ENCODE data around the gene KCNQ1.

The KCNQ1 gene

GRCh38 chr11:2772544-2773031 is 327.8 kb downstream of the KCNQ1 start:
- Histone ChIP-seq H3K4me3 (ENCODE audit: low read depth, low read length, poor library complexity, severe bottlenecking) (no peak overlapping the region), H3K9me2 (ENCODE audit: low read depth, low read length) (no peaks in the 10 kb centered on the region), H4K20me1 (ENCODE audit: insufficient read depth, low read length) (no peaks in the 10 kb centered on the region), H3K27me3 (ENCODE audit: insufficient read depth, low read length) (peaks cover 20% of the 10 kb centered on the region; the same call in 1 of the 2 replicates), H3K27ac (ENCODE audit: low read depth, low read length, poor library complexity, severe bottlenecking) (no peak overlapping the region), H3F3A (ENCODE audit: insufficient read depth, low read length) (no peaks in the 10 kb centered on the region), H3K36me3 (ENCODE audit: insufficient read depth, low read length) (no peaks in the 10 kb centered on the region), H3K9ac (ENCODE audit: low read length) (no peak overlapping the region), H3K79me2 (ENCODE audit: insufficient read depth, low read length) (no peaks in the 10 kb centered on the region), H3K4me2 (ENCODE audit: low read length) (no peak overlapping the region), H3K4me1 (ENCODE audit: insufficient read depth, low read length, severe bottlenecking) (no peaks in the 10 kb centered on the region), H3K9me3 (ENCODE audit: low read length) (no peaks in the 10 kb centered on the region), H2AFZ (ENCODE audit: low read length) (no peak overlapping the region)
- TF ChIP-seq, protein P1, sequence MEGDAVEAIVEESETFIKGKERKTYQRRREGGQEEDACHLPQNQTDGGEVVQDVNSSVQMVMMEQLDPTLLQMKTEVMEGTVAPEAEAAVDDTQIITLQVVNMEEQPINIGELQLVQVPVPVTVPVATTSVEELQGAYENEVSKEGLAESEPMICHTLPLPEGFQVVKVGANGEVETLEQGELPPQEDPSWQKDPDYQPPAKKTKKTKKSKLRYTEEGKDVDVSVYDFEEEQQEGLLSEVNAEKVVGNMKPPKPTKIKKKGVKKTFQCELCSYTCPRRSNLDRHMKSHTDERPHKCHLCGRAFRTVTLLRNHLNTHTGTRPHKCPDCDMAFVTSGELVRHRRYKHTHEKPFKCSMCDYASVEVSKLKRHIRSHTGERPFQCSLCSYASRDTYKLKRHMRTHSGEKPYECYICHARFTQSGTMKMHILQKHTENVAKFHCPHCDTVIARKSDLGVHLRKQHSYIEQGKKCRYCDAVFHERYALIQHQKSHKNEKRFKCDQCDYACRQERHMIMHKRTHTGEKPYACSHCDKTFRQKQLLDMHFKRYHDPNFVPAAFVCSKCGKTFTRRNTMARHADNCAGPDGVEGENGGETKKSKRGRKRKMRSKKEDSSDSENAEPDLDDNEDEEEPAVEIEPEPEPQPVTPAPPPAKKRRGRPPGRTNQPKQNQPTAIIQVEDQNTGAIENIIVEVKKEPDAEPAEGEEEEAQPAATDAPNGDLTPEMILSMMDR (IDR thresholded peaks at IDR 0.05; ENCODE audit: low read length), result no peak
- TF ChIP-seq EZH2 (IDR thresholded peaks at IDR 0.05; ENCODE audit: borderline replicate concordance, low read length), result no peak

DNA sequence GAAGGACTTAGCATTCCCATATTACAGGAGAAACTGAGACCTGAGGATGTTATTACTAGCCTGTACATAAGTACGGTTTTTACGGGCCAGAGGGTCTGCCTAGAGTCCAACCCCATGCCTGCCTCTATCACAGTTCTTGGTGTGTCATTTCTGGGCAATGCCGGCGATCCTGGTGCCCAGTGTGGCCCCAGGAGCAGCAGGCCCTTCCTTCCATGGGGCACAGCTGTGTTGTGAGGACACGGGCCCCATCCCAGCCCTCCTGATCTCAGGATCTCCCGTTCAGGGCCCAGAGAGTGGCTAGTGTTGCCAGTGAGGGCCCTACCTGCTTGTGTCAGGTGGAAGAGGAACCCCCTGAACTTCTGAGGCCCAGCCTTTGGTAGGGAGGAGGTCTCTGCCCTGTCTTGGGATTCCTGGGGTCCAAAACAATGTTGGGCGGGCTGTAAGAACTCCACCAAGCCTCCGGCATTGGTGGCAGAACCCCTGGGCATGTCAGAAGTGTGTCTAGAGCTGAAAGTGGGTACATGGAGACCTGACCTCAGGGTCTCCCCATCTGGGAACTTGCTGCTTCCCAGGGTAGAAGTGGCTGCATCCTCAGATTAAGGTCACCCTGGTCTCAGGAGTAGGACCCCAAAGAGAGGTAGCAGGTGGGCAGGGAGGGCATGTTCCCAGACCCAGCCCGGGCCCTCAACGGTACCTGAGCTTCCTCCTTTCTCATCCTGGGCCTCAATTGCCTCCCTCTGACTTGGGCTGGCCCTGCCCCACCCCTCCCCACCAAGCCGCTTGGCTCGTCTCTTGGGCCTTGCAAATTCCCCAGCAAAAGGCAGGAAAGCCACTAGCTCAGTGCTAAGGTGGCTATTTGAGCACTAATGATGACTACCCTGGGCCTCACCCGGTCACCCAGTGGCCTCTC is 329.6 kb downstream of the KCNQ1 start:
- peaks cover 7% of the 10 kb centered on the region for H3K4me1 ChIP-seq (ENCODE audit: insufficient read depth, low read length, severe bottlenecking)
- no peaks in the 10 kb centered on the region for H3K36me3 ChIP-seq (ENCODE audit: insufficient read depth, low read length)
- no peaks in the 10 kb centered on the region for H3F3A ChIP-seq (ENCODE audit: insufficient read depth, low read length)
- no peaks in the 10 kb centered on the region for H3K79me2 ChIP-seq (ENCODE audit: insufficient read depth, low read length)
- TF ChIP-seq, protein P1 (IDR thresholded peaks at IDR 0.05; ENCODE audit: low read length), result no peak
- TF ChIP-seq EZH2 (IDR thresholded peaks at IDR 0.05; ENCODE audit: borderline replicate concordance, low read length), result no peak
- H3K4me2 ChIP-seq (ENCODE audit: low read length), result no peak overlapping the region
- no peaks in the 10 kb centered on the region for H4K20me1 ChIP-seq (ENCODE audit: insufficient read depth, low read length)
- no peak overlapping the region for H3K27ac ChIP-seq (ENCODE audit: low read depth, low read length, poor library complexity, severe bottlenecking)
- H3K9ac ChIP-seq (ENCODE audit: low read length), result no peak overlapping the region
- no peak overlapping the region for H3K4me3 ChIP-seq (ENCODE audit: low read depth, low read length, poor library complexity, severe bottlenecking)
- peaks cover 15% of the 10 kb centered on the region; the same call in 1 of the 2 replicates for H3K27me3 ChIP-seq (ENCODE audit: insufficient read depth, low read length)
- H2AFZ ChIP-seq (ENCODE audit: low read length), result no peak overlapping the region
- no peaks in the 10 kb centered on the region for H3K9me3 ChIP-seq (ENCODE audit: low read length)
- H3K9me2 ChIP-seq (ENCODE audit: low read depth, low read length), result no peaks in the 10 kb centered on the region

DNA sequence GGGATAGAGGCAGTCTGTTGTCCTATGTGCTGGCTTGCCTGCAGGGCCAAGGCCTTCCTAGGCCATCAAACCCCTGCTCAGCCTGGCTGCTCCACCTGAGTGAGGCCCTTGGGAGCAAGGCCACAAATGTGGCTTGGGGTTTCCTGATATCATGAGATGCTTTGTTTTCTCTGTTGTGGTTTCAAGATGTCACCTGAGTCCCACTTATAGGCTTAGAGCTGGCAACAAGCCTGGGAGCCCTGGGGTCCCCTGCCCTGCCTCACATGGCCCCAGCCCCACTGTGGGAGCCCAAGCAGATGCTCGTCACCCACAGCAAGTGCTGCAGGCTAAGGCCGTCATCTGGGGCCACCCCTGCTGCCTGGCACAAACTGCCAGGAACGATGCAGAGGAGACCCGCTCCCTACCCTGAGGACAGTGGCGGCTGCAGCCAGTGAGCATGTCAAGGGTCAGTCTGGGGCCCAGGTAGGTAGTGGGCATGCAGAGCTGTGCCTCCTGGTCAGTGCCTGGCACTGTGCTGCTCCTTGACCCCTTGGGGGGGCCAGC is 330.3 kb downstream of the KCNQ1 start:
- Histone ChIP-seq H3K79me2 (ENCODE audit: insufficient read depth, low read length) (no peaks in the 10 kb centered on the region), H3K4me3 (ENCODE audit: low read depth, low read length, poor library complexity, severe bottlenecking) (no peak overlapping the region), H3K4me2 (ENCODE audit: low read length) (no peak overlapping the region), H3K9me2 (ENCODE audit: low read depth, low read length) (no peaks in the 10 kb centered on the region), H3K9ac (ENCODE audit: low read length) (no peak overlapping the region), H3K4me1 (ENCODE audit: insufficient read depth, low read length, severe bottlenecking) (peaks cover 7% of the 10 kb centered on the region), H3K9me3 (ENCODE audit: low read length) (no peaks in the 10 kb centered on the region), H3K27me3 (ENCODE audit: insufficient read depth, low read length) (peaks cover 15% of the 10 kb centered on the region; the same call in 1 of the 2 replicates), H4K20me1 (ENCODE audit: insufficient read depth, low read length) (no peaks in the 10 kb centered on the region), H3K27ac (ENCODE audit: low read depth, low read length, poor library complexity, severe bottlenecking) (no peak overlapping the region), H3F3A (ENCODE audit: insufficient read depth, low read length) (no peaks in the 10 kb centered on the region), H2AFZ (ENCODE audit: low read length) (no peak overlapping the region), H3K36me3 (ENCODE audit: insufficient read depth, low read length) (no peaks in the 10 kb centered on the region)
- TF ChIP-seq, protein P1 (IDR thresholded peaks at IDR 0.05; ENCODE audit: low read length), result no peak
- TF ChIP-seq EZH2 (IDR thresholded peaks at IDR 0.05; ENCODE audit: borderline replicate concordance, low read length), result no peak
